T-helper 1 cell treated with Interleukin-12 subunit alpha and Interleukin-12 subunit beta and Interleukin-4 antibody, amounts not matched to agents 30 μg/mL and 1 μg/mL, for 36 hours (primary cell): ENCODE measurements around the gene KIF21B.

Source experiments
- H3K27ac Mint-ChIP-seq: one replicate; pipeline ENCODE4 v1.8.0; 2021; ENCODE audit warnings: mild to moderate bottlenecking, mixed read lengths
- H3K27me3 Mint-ChIP-seq: one replicate; pipeline ENCODE4 v1.8.0; 2021; ENCODE audit warnings: low read depth, mixed read lengths
- H3K36me3 Mint-ChIP-seq: one replicate; pipeline ENCODE4 v1.8.0; 2021; ENCODE audit warnings: low read depth, mixed read lengths
- H3K4me1 Mint-ChIP-seq: one replicate; pipeline ENCODE4 v1.8.0; 2021; ENCODE audit warnings: low read depth, mixed read lengths
- H3K4me3 Mint-ChIP-seq: one replicate; pipeline ENCODE4 v1.8.0; 2021; ENCODE audit warnings: mild to moderate bottlenecking, moderate library complexity, mixed read lengths
- H3K9me3 Mint-ChIP-seq: one replicate; pipeline ENCODE4 v1.8.0; 2021; ENCODE audit warnings: mixed read lengths

The KIF21B gene

DNA sequence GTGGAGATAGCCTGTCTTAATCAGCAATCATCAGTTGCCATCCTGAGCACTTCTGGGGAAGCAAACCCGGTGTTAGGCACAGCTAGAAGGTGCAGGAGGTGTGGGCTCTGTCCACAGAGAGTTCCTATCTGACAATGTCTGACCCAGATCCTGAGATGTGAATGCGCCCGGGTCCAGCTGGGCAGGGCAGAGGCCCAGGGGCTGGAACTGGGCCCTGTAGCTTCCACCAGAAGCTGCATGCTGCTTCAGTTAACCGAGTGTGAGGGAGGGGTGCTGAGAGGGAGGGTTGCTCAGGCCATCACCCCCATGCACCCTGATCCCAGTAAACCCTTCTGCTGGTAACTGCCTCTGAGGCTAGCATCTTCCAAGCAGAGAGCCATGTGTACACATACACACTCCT, 42.2 kb downstream of the KIF21B start:
- no peaks in the 10 kb centered on the region for H3K9me3 Mint-ChIP-seq
- peaks cover 48% of the 10 kb centered on the region for H3K36me3 Mint-ChIP-seq
- H3K27ac Mint-ChIP-seq = no peak overlapping the region
- H3K4me3 Mint-ChIP-seq = no peak overlapping the region
- H3K27me3 Mint-ChIP-seq = no peaks in the 10 kb centered on the region
- H3K4me1 Mint-ChIP-seq = no peaks in the 10 kb centered on the region

DNA sequence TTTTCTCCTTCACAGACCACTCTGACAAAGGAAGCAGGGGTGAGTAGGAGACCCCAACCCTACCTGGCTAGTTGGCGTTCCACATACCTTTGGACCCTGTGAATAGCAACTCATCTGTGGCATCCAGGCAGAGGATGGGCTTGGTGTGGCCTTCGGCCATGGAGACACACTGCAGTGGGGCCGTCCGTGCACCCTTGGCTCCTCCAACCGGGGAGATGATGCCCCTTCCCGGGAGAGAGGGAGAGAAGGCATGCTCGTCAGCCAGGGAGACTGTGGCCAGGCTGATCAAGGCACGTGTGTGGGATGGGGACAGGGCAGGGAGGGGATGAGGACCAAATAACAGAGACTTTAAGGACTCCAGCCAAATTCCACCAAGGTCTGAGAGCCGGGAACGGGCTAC, 42.6 kb downstream of the KIF21B start:
- no peaks in the 10 kb centered on the region for H3K9me3 Mint-ChIP-seq
- H3K27me3 Mint-ChIP-seq = no peaks in the 10 kb centered on the region
- H3K36me3 Mint-ChIP-seq = peaks cover 46% of the 10 kb centered on the region
- H3K27ac Mint-ChIP-seq = no peak overlapping the region
- H3K4me1 Mint-ChIP-seq = no peaks in the 10 kb centered on the region
- H3K4me3 Mint-ChIP-seq = no peak overlapping the region

GRCh38 chr1:200980452-200980772, 43.1 kb downstream of the KIF21B start:
- peaks cover 45% of the 10 kb centered on the region for H3K36me3 Mint-ChIP-seq
- H3K27me3 Mint-ChIP-seq = no peaks in the 10 kb centered on the region
- no peaks in the 10 kb centered on the region for H3K4me1 Mint-ChIP-seq
- no peak overlapping the region for H3K4me3 Mint-ChIP-seq
- no peak overlapping the region for H3K27ac Mint-ChIP-seq
- no peaks in the 10 kb centered on the region for H3K9me3 Mint-ChIP-seq

DNA sequence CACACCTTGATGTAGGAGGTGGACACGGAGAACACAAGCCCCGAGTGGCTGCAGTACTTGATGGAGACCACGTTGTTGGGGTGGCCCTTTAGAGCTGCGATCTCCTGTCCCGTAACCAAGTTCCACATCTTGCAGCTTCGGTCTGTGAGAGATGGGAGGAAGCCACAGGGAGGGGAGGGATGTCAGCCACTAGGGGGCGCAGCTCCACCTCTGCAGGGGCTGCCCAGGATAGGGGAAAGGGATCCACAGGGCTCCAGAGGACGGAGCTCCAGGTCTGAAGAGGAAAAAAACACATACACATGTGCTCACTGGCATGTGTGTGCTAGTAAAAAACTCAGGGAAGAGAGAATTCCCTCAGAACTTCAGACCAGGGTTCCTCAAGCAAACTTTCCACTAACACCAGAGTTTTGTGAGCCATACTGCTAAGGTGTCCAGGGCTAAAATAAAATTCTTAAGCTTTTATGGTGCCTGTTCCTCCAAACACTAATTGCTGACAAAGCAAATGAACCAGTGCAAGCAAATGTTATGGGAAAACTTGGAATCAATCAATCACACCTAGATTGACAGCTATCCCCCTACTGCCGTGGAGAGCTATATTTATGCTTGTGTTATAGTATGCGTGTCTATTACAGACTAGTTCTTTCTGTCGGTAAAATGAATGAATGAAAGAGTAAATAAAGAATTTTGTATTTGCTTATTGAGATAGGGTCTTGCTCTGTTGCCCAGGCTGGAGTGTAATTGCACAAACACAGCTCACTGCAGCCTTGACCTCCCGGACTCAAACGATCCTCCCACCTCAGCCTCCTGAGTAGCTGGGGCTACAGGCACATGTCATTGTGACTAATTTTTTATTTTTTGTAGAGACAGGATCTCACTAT, 43.7 kb downstream of the KIF21B start:
- Mint-ChIP-seq H3K4me1 (no peaks in the 10 kb centered on the region), H3K36me3 (peaks cover 46% of the 10 kb centered on the region)

GRCh38 chr1:200977071-200977754, 46.3 kb downstream of the KIF21B start:
- Mint-ChIP-seq H3K27me3 (no peaks in the 10 kb centered on the region), H3K36me3 (peaks cover 38% of the 10 kb centered on the region), H3K4me1 (no peaks in the 10 kb centered on the region), H3K27ac (no peak overlapping the region), H3K4me3 (no peak overlapping the region), H3K9me3 (no peaks in the 10 kb centered on the region)

More for the DNA sequence above, 43.7 kb downstream of the KIF21B start:
- Mint-ChIP-seq H3K9me3 (no peaks in the 10 kb centered on the region), H3K4me3 (no peak overlapping the region), H3K27ac (no peak overlapping the region), H3K27me3 (no peaks in the 10 kb centered on the region)

DNA sequence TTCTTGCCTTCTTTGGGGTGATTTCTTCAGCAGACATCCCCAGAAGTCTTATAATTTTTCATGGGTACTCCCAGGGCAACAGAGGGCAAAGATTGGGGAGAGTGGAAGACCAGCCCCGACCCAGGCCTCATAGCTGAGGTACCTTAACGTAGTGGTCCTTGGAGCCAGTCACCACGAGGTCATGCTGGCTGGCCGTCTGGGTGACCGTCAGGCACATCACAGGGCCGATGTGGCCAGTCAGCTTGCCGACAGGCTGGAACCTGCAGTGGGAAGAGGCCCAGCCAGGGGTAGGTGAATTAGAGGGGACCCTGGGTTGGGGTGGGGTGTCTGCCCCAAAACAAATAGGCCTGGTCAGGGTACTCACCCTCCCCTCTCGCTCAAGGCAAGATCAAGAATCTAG, 46.9 kb downstream of the KIF21B start:
- H3K27me3 Mint-ChIP-seq = no peaks in the 10 kb centered on the region
- H3K4me1 Mint-ChIP-seq = no peaks in the 10 kb centered on the region
- no peak overlapping the region for H3K27ac Mint-ChIP-seq
- peaks cover 38% of the 10 kb centered on the region for H3K36me3 Mint-ChIP-seq
- H3K9me3 Mint-ChIP-seq = no peaks in the 10 kb centered on the region
- H3K4me3 Mint-ChIP-seq = no peak overlapping the region

DNA sequence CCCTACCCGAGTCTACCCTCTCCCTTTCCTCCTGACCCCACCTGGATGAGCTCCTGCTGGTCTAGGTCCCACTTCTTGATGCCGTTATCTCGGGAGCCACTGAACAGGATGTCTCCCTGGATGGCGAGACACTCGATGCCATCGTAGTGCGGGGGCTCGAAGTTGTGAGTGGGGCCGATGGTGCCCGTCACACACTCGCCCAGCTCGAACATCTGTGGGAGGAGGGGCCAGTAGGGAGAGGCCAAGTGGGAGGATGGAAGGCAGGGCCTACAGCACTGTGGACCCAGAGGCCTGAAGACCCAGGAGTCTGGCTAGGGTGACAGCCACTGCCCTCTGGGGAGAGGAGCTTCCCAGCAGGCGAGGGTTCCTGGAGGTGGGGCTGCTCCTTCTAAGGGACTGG, 48.1 kb downstream of the KIF21B start:
- no peak overlapping the region for H3K27ac Mint-ChIP-seq

GRCh38 chr1:200974711-200975110, 48.8 kb downstream of the KIF21B start:
- Mint-ChIP-seq H3K27me3 (no peaks in the 10 kb centered on the region), H3K27ac (peak overlapping the region; percentile 9), H3K9me3 (no peaks in the 10 kb centered on the region), H3K4me1 (no peaks in the 10 kb centered on the region), H3K36me3 (peaks cover 35% of the 10 kb centered on the region), H3K4me3 (no peak overlapping the region)

More for the DNA sequence above, 48.1 kb downstream of the KIF21B start:
- H3K9me3 Mint-ChIP-seq = no peaks in the 10 kb centered on the region
- no peaks in the 10 kb centered on the region for H3K27me3 Mint-ChIP-seq
- H3K4me1 Mint-ChIP-seq = no peaks in the 10 kb centered on the region
- H3K36me3 Mint-ChIP-seq = peaks cover 41% of the 10 kb centered on the region
- no peak overlapping the region for H3K4me3 Mint-ChIP-seq

DNA sequence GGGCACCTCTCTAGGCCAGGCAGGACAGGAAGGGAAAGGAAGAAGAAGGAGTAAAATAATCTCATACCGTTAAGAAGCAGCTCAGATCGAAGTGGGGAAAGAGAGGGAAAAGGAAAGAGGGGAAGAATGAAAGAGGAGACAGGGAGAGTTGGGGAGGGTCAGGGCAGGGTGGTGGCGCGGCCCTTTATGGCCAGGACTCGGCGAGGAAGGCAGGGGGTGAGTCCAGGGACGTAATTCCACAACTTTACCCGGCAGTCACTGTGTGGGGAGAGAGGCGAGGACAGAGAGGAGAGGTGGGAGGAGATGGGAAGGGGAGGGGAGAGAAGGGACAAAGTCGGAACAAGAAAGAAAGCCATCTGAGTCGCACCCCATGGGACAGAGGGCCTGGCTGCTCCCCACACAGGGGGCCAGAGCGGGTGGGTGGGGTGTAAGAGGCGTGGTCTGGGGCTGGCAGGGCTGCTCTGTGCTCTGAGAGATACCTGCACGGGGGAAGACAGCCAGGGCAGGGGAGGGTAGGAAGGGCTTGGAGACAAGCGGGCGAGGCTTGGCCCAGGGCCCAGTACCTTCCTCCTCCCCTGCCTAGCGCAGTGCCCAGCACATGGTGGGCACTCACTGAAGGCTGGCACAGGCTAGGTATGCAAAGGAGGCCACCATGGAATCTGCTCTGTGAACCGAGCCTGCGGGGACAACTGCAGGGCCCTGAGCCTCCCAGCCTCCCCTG, 49.4 kb downstream of the KIF21B start:
- Mint-ChIP-seq H3K27ac (no peak overlapping the region), H3K9me3 (no peaks in the 10 kb centered on the region), H3K36me3 (peaks cover 32% of the 10 kb centered on the region), H3K27me3 (no peaks in the 10 kb centered on the region), H3K4me3 (no peak overlapping the region), H3K4me1 (no peaks in the 10 kb centered on the region)

DNA sequence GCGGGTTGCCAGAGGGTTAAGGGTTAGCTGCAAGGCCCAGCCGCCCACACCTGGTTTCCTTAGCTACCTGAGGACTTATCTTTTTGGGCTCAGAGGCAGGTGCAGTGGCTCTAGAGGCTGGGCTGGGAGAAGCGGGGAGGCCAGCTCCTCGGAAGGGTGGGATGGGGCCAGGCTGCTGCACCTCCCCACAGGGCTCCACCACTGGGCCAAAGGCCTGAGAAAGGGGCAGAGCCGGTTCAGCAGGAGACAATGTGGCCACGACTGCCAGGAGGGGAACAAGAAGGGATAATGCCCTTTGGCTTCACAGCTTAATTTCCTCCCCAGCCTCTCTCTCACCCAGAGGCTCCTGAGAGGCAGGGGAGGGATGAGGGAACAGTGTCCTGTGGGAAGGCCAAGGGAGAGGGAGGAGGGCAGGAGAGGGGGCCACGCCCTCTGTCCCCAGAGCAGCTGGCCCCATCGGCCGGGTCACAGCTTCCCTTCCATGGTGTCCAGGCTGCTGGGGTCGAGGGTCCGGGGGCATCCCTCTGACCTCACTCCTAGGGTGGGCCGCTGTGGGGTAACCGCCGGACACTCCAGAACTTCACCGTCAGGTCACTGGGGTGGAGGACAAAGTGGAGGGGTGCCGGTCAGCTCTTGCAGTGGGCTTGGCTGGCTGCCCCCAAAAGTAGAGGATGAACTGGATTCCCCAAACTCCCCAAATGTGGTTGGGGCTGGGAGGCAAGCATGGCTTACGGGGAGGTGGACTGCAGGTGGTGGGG, 50.4 kb downstream of the KIF21B start:
- H3K4me3 Mint-ChIP-seq = no peak overlapping the region
- H3K36me3 Mint-ChIP-seq = peaks cover 26% of the 10 kb centered on the region
- H3K27me3 Mint-ChIP-seq = no peaks in the 10 kb centered on the region
- no peak overlapping the region for H3K27ac Mint-ChIP-seq
- no peaks in the 10 kb centered on the region for H3K4me1 Mint-ChIP-seq
- no peaks in the 10 kb centered on the region for H3K9me3 Mint-ChIP-seq

DNA sequence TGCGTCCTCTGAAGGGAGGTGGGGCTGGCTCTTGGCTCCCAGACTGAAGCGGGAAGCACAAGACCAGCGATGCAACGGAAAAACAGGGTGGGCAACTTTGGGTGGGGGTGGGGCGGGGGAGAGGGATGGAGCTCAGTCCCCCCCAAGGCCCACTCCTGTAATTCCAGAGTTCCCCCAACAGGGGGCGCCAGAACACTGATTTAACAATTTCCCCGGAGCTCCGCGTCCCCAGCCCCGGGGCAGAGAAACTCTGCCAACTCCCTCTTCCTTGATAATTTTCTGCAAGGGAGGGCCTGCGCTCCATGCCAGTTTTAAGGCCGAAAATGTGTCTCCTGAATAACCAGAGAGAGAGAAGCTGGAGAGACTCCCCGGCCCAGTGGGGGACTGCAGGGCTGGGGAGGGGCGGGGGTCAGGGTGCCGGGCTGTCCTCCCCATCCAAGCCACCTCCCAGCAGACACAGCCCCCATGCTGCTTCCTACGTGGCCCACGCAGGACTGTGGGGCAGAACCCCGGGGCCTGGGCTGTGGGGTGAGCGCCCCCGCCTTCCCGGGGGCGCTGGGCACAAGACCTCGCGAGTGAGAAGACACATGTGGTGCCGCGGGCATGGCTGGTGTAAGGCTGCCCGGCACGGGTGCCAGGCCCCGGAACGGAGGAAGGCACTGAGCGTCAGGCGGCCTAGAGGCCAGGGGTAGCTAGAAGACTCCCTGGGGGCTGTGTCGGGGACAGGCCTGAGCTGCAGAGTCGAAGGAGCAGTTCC, 51.4 kb downstream of the KIF21B start:
- H3K27ac Mint-ChIP-seq = no peak overlapping the region
- H3K27me3 Mint-ChIP-seq = no peaks in the 10 kb centered on the region
- H3K36me3 Mint-ChIP-seq = peaks cover 23% of the 10 kb centered on the region
- H3K4me3 Mint-ChIP-seq = no peak overlapping the region
- no peaks in the 10 kb centered on the region for H3K4me1 Mint-ChIP-seq
- no peaks in the 10 kb centered on the region for H3K9me3 Mint-ChIP-seq

DNA sequence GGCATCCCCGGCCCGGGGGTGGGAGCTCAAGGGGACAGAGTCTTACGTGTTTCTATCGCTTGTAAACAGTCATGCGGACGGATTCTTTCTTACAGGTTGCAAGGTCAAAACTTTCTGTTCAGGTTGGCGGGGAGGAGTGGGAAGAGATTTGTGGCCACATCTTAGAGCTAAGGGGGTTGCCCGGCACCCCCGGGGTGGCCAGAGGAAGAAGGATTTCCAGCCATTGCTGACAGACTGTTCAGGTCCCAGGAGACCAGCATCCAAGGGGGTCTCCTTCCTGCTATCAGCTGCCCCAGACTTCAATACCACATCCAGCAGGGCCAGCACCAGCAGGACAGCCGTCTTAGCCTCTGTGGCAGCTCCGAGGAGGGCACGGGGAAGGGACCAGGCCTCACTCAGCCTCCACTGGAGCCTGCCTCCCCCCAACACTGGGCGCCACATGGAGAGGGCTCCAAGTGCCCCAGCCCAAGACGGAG, 52.0 kb downstream of the KIF21B start:
- Mint-ChIP-seq H3K4me1 (no peaks in the 10 kb centered on the region), H3K27me3 (no peaks in the 10 kb centered on the region), H3K9me3 (no peaks in the 10 kb centered on the region), H3K27ac (no peak overlapping the region), H3K36me3 (peaks cover 19% of the 10 kb centered on the region), H3K4me3 (no peak overlapping the region)

DNA sequence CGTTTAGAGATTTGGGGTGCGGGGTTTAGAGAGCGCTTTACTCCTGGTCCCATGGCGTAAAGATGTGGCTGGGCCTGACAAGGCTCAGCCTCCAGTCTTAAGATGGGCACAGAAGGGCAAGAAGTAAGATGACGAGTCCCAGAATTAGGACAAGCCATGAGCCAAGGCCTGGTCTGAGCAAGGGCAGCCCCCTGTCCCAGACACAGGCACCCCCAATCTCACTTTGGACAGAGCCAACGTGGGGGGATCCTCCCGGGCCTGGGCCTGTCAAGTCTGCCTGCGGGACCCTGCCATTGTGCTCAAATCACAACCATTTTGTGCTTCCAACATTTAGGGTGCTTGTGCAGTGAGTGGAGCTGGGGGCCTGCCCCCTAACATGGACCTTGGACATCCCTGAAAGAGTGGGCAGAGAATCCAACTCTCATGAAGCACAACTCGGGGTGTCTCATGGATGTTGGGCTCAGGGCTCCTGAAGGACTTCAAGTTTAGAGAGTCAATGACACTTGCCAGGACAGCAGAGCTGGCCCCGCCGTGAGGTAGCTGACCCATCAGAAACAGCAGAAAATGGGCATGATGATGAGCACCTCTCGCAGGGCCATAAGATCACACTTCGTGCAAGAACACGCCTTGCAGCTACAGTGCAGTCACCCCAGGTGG, 52.6 kb downstream of the KIF21B start:
- Mint-ChIP-seq H3K27ac (no peak overlapping the region), H3K4me3 (no peak overlapping the region), H3K36me3 (peaks cover 18% of the 10 kb centered on the region), H3K4me1 (no peaks in the 10 kb centered on the region), H3K9me3 (no peaks in the 10 kb centered on the region), H3K27me3 (no peaks in the 10 kb centered on the region)
